RWPE1 (cell line): ENCODE measurements around the gene COPG2.

ENCODE experiments used
- CTCF ChIA-PET: fragments of 350-600 bp; sonication (Branson Sonifier 250); formaldehyde crosslinking; extraction: SDS; loops from one replicate; lab custom pipeline; 2021; lab: Yijun Ruan, JAX
- POLR2A ChIA-PET: fragments of 400-600 bp; formaldehyde crosslinking; extraction: SDS; loops from one replicate; lab custom pipeline; 2020; ENCODE audit warnings: antibody characterized with exemption; ENCODE audit not compliant: low non-redundant PET; lab: Yijun Ruan, JAX
- DNase-seq: peaks from one replicate; pipeline ENCODE4 v3.0.0; 2012; ENCODE audit warnings: low spot score
- H3K27ac ChIP-seq: fragments of 450-650 bp; 2 replicates; pipeline ENCODE4 v1.5.1; 2017
- CTCF ChIP-seq: fragments of 450-650 bp; conservative IDR thresholded peaks from 2 replicates; pipeline ENCODE4 v1.5.1; 2017; ENCODE audit warnings: low read depth, mild to moderate bottlenecking

Gene COPG2

DNA sequence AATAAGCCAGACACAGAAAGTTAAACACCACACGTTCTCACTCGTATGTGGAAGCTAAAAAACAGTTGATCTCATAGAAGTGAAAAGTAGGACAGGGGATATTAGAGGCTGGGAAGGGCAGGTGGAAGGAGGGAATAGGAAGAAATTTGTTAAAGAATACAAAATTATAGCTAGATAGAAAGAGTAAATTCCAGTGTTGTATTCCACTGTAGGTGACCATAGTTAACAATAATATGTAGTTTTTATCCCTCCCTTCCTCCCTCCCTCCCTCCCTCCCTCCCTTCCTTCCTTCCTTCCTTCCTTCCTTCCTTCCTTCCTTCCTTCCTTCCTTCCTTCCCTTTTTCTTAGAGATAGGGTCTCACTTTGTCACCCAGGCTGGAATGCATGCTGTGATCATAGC lies 196.6 kb downstream of the COPG2 start:
- DNase-seq, result no peak
- TF ChIP-seq CTCF, result no peak
- H3K27ac ChIP-seq, result no peak overlapping the region
- ChIA-PET CTCF (no interaction called here), POLR2A (no interaction called here)

- H3K27ac ChIP-seq, result no peak overlapping the region
- TF ChIP-seq CTCF, result no peak
- CTCF ChIA-PET, result no interaction called here
- POLR2A ChIA-PET, result no interaction called here
- DNase-seq, result no peak
These were observed 199.9 kb downstream of the COPG2 start for GRCh38 chr7:130468612-130469011.

GRCh38 chr7:130463553-130464434 lies 204.8 kb downstream of the COPG2 start:
- no peak for TF ChIP-seq CTCF
- no peak for DNase-seq
- no peak overlapping the region for H3K27ac ChIP-seq
- CTCF ChIA-PET, result no interaction called here
- POLR2A ChIA-PET, result no interaction called here

- CTCF ChIA-PET, result no interaction called here
- POLR2A ChIA-PET, result no interaction called here
These were observed 207.3 kb downstream of the COPG2 start for GRCh38 chr7:130461272-130461671.

DNA sequence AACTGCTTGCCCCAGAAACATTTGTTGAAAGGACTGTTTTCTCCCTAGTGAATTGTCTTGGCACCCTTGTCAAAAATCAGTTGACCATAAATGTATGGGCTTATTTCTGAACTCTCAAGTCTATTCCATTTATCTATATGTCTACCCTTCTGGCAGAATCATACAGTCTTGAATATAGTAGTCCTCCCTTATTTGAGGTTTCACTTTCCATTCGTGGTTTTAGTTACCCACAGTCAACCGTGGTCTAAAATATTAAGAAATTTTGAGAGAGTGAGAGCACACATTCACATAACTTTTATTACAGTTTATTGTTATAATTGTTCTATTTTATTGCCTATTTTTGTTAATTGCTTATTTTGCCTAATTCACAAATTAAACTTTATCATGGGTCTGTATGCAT lies 210.3 kb downstream of the COPG2 start:
- ChIA-PET CTCF (no interaction called here), POLR2A (no interaction called here)
- no peak for TF ChIP-seq CTCF
- no peak for DNase-seq
- H3K27ac ChIP-seq, result no peak overlapping the region

More at GRCh38 chr7:130461272-130461671, 207.3 kb downstream of the COPG2 start:
- TF ChIP-seq CTCF, result no peak
- H3K27ac ChIP-seq, result no peak overlapping the region
- DNase-seq, result no peak
